NCI-H1930 (cell line): ENCODE data around the gene C11orf97.
"Not testable (repeated sequence)": the region's sequence is repeated elsewhere in the genome, so short reads cannot be mapped to it uniquely, and the experiment has no call there.

ENCODE experiments used
- DNase-seq, 2 experiments: peaks; one replicate each; lab custom pipeline; 2025; lab: John Stamatoyannopoulos, UW

Gene C11orf97

GRCh38 chr11:94525546-94526324, 13.5 kb downstream of the C11orf97 start:
- DNase-seq, result no peak

GRCh38 chr11:94526645-94527438, 14.6 kb downstream of the C11orf97 start:
- no peak for DNase-seq

DNA sequence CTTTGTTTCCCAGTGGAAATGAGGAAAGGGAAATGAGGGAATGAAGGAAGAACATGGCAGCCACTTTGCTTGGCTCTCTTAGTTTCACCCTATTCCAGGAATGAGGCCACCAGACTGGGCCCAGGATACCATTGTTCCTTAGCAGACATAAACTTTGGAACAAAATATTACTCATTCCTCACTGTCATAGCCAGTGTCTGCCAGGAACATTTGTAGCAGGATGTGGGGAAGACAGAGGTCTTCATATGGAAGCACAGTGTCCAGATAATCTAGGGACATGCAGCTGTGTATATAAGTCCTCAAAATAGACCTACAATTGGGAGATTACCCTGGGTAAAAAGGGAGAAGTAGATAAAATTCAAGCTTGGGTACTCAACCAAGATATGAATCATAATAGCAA, 16.3 kb downstream of the C11orf97 start:
- DNase-seq, result no peak

- DNase-seq, result no peak
Observed at GRCh38 chr11:94532211-94532610, 19.9 kb downstream of the C11orf97 start.

DNA sequence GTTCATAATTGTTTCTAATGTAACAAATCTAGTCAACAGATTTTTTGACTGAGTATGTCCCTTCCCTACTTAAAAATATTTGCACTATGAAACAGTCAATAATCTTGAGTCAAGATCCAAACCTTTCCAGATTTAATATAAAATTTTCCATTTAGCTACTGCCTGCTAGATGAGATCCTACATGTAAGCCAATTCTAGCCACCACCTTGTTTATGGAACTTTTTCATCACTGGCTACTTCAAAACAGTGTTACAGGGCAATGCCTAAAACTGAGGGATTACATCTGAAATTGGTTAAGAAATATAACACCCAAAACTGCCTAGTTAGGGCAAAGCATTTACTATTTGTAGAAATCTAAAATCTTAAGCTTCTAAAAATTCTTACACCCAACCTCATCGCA, 20.9 kb downstream of the C11orf97 start:
- DNase-seq, result no peak

DNA sequence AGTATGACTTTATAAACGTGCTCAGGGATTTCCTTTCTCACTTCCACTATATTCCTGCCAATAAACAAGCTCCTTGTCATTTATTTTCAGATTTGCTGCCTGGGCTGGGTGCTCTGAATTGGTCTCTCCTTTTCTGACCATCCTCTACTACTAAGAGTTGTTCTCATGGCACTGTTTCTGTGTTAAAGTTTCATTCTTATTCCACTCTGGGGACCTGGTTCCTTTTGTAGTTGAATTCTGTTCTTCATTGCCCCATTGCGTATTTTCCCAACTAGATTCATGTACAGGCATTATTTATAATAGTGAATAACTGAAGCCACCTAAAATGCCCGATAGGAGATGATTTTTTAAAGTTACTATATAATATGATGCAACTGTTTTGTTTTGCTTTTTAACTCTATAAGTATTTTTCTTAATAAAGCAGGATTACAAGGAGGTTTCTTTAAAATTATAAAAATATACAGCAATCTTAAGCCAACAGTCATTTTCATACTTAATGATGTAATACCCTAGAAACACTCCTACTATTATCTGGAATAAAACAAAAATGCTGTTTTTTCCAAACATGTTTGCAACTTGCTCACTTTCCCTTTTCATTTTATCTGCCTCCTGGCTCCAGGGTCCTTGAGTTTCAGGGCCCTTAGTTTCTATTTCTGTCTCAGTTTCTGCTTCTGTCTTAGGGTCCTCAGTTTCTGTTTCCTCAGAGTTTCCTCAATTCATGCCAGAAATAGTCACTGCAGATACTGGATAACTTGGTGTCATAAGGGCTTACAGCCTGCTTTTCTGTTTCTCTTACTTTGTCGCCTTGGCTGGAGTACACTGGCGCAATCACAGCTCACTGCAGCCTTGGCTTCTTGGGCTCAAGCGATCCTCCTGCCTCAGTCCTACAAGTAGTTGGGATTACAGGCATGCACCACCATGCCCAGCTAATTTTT, 21.7 kb downstream of the C11orf97 start:
- DNase-seq, result no peak

GRCh38 chr11:94536386-94536785, 24.1 kb downstream of the C11orf97 start:
- DNase-seq, result no peak

- no peak for DNase-seq
Observed at GRCh38 chr11:94537031-94537600, 24.9 kb downstream of the C11orf97 start.

DNA sequence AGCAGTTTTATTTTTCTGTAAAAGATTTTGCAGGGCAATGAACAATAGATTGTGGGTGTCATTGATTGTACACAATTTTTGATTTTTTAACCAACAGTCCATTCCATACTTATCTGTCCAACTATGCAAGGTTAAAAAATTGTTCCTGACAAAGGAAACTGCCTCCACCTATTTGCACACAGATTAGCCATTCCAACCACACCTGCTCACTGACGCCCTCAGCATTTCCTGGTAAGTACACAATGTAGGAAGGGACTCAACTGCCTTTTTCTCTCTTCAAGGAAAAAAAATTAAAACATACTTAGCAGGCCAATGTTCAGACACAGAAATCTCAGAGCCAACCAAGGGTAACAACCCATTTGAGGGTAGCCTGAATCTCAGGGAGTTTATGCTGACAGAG, 27.2 kb downstream of the C11orf97 start:
- no peak for DNase-seq

- peak; percentile 59 to 75 for DNase-seq
Observed at GRCh38 chr11:94543695-94544645, 31.7 kb downstream of the C11orf97 start, which contains the start of gene FUT4. Gene FUT4 (plus strand): TSS chr11:94543921. CDS start chr11:94544134, 213 bp downstream.

GRCh38 chr11:94544646-94545263, 32.5 kb downstream of the C11orf97 start:
- DNase-seq, result no peak

DNA sequence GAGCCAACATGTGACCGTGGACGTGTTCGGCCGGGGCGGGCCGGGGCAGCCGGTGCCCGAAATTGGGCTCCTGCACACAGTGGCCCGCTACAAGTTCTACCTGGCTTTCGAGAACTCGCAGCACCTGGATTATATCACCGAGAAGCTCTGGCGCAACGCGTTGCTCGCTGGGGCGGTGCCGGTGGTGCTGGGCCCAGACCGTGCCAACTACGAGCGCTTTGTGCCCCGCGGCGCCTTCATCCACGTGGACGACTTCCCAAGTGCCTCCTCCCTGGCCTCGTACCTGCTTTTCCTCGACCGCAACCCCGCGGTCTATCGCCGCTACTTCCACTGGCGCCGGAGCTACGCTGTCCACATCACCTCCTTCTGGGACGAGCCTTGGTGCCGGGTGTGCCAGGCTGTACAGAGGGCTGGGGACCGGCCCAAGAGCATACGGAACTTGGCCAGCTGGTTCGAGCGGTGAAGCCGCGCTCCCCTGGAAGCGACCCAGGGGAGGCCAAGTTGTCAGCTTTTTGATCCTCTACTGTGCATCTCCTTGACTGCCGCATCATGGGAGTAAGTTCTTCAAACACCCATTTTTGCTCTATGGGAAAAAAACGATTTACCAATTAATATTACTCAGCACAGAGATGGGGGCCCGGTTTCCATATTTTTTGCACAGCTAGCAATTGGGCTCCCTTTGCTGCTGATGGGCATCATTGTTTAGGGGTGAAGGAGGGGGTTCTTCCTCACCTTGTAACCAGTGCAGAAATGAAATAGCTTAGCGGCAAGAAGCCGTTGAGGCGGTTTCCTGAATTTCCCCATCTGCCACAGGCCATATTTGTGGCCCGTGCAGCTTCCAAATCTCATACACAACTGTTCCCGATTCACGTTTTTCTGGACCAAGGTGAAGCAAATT, 33.3 kb downstream of the C11orf97 start:
- no peak for DNase-seq

GRCh38 chr11:94546162-94546470, 33.9 kb downstream of the C11orf97 start:
- DNase-seq, result no peak

- no peak for DNase-seq
Observed at GRCh38 chr11:94546886-94547285, 34.6 kb downstream of the C11orf97 start.

DNA sequence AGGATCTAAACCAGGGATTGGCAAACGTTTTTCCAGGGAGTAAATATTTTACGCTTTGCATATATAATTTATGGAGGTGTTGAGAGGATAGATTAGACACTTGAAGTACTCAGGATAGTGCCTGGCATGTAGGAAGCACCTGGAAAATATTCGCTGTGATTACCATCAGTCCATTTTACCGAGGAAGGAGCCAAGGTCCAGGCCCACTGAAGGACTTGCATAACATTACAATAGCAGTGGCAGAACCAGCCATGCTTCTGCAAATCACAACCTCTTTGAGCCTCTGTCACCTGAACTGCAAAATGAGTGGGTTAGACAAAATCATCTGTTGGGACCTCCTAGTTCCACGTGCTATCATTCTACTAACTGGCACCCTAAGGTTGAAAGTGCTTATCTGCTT, 36.9 kb downstream of the C11orf97 start:
- no peak for DNase-seq

DNA sequence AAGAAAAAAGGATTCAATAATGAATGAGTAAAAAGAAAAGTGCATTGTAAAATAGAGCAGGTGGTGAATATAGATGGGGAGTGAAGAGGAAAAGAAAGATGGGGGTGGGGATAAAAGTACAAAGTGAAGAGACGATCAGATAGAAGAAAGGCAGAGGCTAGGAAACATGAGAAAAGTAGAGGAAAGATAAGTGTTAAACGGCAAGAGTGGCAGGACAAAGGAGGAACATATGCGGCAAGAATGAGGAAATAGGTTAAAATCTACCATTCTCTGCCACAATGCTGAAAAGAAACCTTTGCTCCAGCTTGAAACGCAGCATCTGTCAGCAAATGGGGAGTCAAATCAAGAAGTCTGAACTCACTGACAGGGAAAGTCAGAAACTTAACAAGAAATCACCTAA, 38.3 kb downstream of the C11orf97 start:
- DNase-seq, result no peak

DNA sequence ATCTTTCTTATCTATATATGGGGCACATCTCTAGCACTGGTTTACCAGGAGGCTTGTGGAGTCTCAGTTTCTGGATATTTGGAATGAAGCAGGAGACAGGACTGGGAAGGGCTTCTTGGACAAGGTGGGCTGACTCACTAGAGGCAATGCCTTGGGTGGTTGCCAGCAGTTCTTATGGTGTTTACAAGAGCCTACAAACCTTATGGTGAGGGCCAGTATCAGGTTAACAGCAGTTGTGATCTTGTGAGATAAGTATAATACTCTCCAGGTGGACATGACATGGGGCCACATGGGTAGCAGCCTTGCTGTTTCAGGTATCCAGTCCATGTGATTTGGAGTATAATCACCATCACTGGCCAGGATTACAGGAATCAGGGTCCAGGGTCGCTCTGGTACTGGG, 41.7 kb downstream of the C11orf97 start:
- no peak for DNase-seq

DNA sequence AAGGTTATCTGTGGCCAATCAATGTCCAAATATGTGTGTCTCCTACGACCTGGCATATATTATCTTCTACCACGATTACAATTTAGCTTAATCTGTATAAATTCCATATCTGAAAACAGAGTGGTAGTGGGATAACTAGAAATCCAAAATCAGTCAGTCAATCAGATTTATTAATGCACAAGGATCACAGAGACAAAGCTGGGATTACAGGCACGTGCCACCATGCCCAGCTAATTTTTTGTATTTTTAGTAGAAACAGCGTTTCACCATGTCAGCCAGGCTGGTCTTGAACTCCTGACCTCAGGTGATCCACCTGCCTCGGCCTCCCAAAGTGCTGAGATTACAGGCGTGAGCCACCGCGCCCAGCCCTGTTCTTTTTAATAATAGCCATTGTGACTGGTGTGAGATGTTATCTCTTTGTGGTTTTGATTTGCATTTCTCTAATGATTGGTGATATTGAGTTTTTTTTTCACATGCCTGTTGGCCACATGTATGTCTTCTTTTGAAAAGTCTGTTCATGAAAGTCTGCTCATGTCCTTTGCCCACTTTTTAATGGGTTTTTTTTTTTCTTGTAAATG, 43.6 kb downstream of the C11orf97 start:
- not testable (repeated sequence) for DNase-seq

DNA sequence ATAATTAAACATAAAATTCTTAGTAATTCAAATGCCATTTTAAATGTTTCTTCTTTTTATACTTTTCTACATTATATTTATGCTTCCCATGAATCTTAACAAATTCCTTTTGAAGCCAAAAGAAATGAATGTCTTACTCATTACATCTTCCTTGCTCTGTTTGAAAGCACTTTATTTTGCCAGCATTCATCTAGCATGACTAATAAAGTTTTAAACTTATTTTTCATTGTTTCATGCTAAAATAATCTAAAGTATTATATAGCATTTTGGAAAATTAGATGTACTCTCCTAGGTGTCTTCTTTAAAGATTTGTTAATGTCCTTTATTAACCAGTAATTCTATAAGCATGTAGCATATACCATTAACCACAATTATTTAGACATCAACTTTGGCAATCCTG, 45.2 kb downstream of the C11orf97 start:
- no peak for DNase-seq
